ENCODE measurements around the gene ADAM15. TPM values are rescaled to one million over a fixed set of nuclear protein-coding genes. Genes with fewer than 3 reads are reported as not detected.

ADAM15 gene
- polyA plus RNA-seq, 2 of the 4 experiments (the other 2 are of a cell fraction): 25.6 to 33.0 TPM

- CTCF ChIA-PET: interaction anchor here (1.0 kb wide), 1 partner anchor 48 kb away, joined by 3 read pairs; no protein-coding TSS in a partner anchor
- WGBS (ENCODE audit: missing lambda C conversion rate): 96% methylated on average over 2 of the region's 2 CpGs
These were observed 15.2 kb upstream of the ADAM15 start for GRCh38 chr1:155035936-155036335.

GRCh38 chr1:155037043-155037442 is 14.1 kb upstream of the ADAM15 start:
- CTCF ChIA-PET: no interaction called here
- Histone ChIP-seq H3K4me2 (no peak overlapping the region), H3K27ac (peak overlapping the region in 1 of 2 experiments; percentile 62; a peak in 1 of 6 replicates), H3K4me1 (peaks cover 20% of the 10 kb centered on the region), H3K4me3 (no peak overlapping the region), H3K9me3 (no peaks in the 10 kb centered on the region)
- 89% methylated on average over 3 of the region's 3 CpGs for WGBS (ENCODE audit: missing lambda C conversion rate)
- POLR2A ChIA-PET: no interaction called here
- no peak for TF ChIP-seq EHMT2 (IDR thresholded peaks at IDR 0.05; ENCODE audit: low read depth)
- no peak for ATAC-seq
- FAIRE-seq: no peak
- DNase-seq (ENCODE audit: low read depth in 1 of 2, low spot score in 1 of 2): no peak

More at GRCh38 chr1:155035936-155036335, 15.2 kb upstream of the ADAM15 start:
- H3K9me3 ChIP-seq: no peaks in the 10 kb centered on the region
- H3K4me3 ChIP-seq: no peak overlapping the region
- POLR2A ChIA-PET: no interaction called here
- H3K4me2 ChIP-seq: no peak overlapping the region
- H3K27ac ChIP-seq: peak overlapping the region in 1 of 2 experiments; percentile 62; a peak in 1 of 6 replicates
- TF ChIP-seq POLR2A (IDR thresholded peaks at IDR 0.05; ENCODE audit: low read length) (no peak), JUN (IDR thresholded peaks at IDR 0.05) (no peak)
- H3K4me1 ChIP-seq: peaks cover 20% of the 10 kb centered on the region
- FAIRE-seq (no peak), DNase-seq (ENCODE audit: low read depth in 1 of 2, low spot score in 1 of 2) (no peak), ATAC-seq (no peak)

GRCh38 chr1:155037851-155038441 is 13.2 kb upstream of the ADAM15 start:
- no peaks in the 10 kb centered on the region for H3K9me3 ChIP-seq
- ATAC-seq: no peak
- ChIA-PET CTCF (interaction anchor here (1.4 to 1.8 kb wide), 2 partner anchors 47 to 135 kb away, joined by 3 to 4 read pairs; partner anchors contain the start of gene KRTCAP2), POLR2A (interaction anchor here (0.9 kb wide), 1 partner anchor 13 kb away, joined by 3 read pairs; the partner anchor contains the start of gene ADAM15)
- no peak for TF ChIP-seq HDAC2 (IDR thresholded peaks at IDR 0.05)
- no peak for TF ChIP-seq RARB (CRISPR knock-in tag; IDR thresholded peaks at IDR 0.05)
- no peak for TF ChIP-seq POLR2AphosphoS2 (conservative IDR thresholded peaks at IDR 0.05; ENCODE audit: low read length)
- TF ChIP-seq EHF (CRISPR knock-in tag; IDR thresholded peaks at IDR 0.05): no peak
- peaks cover 20% of the 10 kb centered on the region for H3K4me1 ChIP-seq
- peak overlapping the region; percentile 26 to 62; a peak in 3 of 6 replicates for H3K27ac ChIP-seq
- peak overlapping the region; percentile 45 for H3K4me2 ChIP-seq
- WGBS (ENCODE audit: missing lambda C conversion rate): 79% methylated on average over 6 of the region's 6 CpGs
- FAIRE-seq: no peak
- no peak overlapping the region for H3K4me3 ChIP-seq
- DNase-seq (ENCODE audit: low read depth in 1 of 2, low spot score in 1 of 2): no peak

- ChIA-PET CTCF (interaction anchor here (1.4 to 1.8 kb wide), 2 partner anchors 46 to 134 kb away, joined by 3 to 4 read pairs; partner anchors contain the start of gene KRTCAP2), POLR2A (interaction anchor here (0.9 kb wide), 1 partner anchor 12 kb away, joined by 3 read pairs; the partner anchor contains the start of gene ADAM15)
- H3K4me2 ChIP-seq: peak overlapping the region; percentile 45
- no peak overlapping the region for H3K4me3 ChIP-seq
- H3K9me3 ChIP-seq: no peaks in the 10 kb centered on the region
- 22% methylated on average over 8 of the region's 8 CpGs for WGBS (ENCODE audit: missing lambda C conversion rate)
- H3K27ac ChIP-seq: peak overlapping the region; percentile 26 to 66; a peak in 5 of 6 replicates
- peak in 1 of 2 experiments; percentile 77 for DNase-seq (ENCODE audit: low read depth in 1 of 2, low spot score in 1 of 2)
- TF ChIP-seq SMC3 (IDR thresholded peaks at IDR 0.05): no peak
- TF ChIP-seq HDAC2 (IDR thresholded peaks at IDR 0.05): no peak
- no peak for TF ChIP-seq ELK1 (IDR thresholded peaks at IDR 0.05; ENCODE audit: low read depth, low read length)
- TF ChIP-seq PBX3 (IDR thresholded peaks at IDR 0.05): no peak
- TF ChIP-seq EHF (CRISPR knock-in tag; IDR thresholded peaks at IDR 0.05): no peak
- TF ChIP-seq KDM1A (IDR thresholded peaks at IDR 0.05; ENCODE audit: low read depth): no peak
- no peak for TF ChIP-seq REST (IDR thresholded peaks at IDR 0.05)
- TF ChIP-seq ZNF302 (CRISPR knock-in tag; IDR thresholded peaks at IDR 0.05): no peak
- TF ChIP-seq CTCF (IDR thresholded peaks at IDR 0.05): no peak
- no peak for TF ChIP-seq FOXS1 (CRISPR knock-in tag; IDR thresholded peaks at IDR 0.05)
- no peak for TF ChIP-seq HOXB5 (CRISPR knock-in tag; IDR thresholded peaks at IDR 0.05)
- no peak for TF ChIP-seq HES2 (IDR thresholded peaks at IDR 0.05)
- no peak for TF ChIP-seq ZFP36 (IDR thresholded peaks at IDR 0.05; ENCODE audit: borderline replicate concordance, partially characterized antibody)
- TF ChIP-seq CBX2 (IDR thresholded peaks at IDR 0.05; ENCODE audit: borderline replicate concordance, low read depth): no peak
- FAIRE-seq: no peak
- H3K4me1 ChIP-seq: peaks cover 28% of the 10 kb centered on the region
- ATAC-seq: peak; percentile 60 to 78
These were observed 12.4 kb upstream of the ADAM15 start for GRCh38 chr1:155038602-155039307.

Measured in A549 (cell line).